HG02610 (cell line): ENCODE data around the gene SMOC2.
"Not testable (repeated sequence)": the region's sequence is repeated elsewhere in the genome, so short reads cannot be mapped to it uniquely, and the experiment has no call there.

ENCODE experiments used
- ATAC-seq: cut with Tn5 transposase; IDR thresholded peaks from one replicate; pipeline ENCODE4 v1.9.1; 2021; ENCODE audit warnings: mild to moderate bottlenecking, moderate library complexity; ENCODE audit not compliant: unreplicated experiment

SMOC2 gene

GRCh38 chr6:168598251-168599117, 157.5 kb downstream of the SMOC2 start:
- ATAC-seq = no peak

DNA sequence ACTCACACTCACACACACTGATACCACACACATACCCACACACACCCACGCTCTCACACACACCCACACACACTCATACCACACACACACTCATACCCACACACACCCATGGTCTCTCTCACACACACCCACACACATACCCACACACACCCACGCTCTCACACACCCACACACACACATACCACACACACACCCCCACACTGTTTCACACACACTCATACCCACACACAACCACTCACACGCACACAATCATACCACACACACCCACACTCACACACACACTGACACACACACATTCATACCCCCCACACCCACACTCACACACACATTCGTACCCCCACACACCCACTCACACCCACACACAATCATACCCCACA, 158.1 kb downstream of the SMOC2 start:
- no peak for ATAC-seq

- no peak for ATAC-seq
These were observed 158.9 kb downstream of the SMOC2 start for GRCh38 chr6:168599769-168600330.

GRCh38 chr6:168600381-168600780, 159.4 kb downstream of the SMOC2 start:
- ATAC-seq = no peak

DNA sequence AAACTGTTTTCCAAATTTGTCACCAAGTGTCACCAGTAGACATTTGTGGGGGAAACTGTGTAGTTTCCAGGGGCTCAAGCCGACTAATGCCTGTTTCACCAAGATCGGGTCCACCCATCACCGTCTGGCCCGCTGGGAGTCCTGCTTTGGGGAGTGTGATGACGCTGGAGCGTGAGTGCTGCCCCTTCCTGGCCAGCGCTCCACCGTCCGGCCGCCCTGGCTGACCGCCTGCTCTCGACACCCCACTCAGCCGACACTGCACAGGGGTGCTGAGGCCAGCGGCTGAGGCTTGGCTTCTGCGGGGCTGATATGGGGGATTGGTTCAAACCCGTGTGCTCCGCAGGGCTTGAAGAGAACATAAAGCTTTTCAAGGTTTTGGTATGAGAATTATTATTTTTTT, 160.1 kb downstream of the SMOC2 start:
- ATAC-seq = no peak

DNA sequence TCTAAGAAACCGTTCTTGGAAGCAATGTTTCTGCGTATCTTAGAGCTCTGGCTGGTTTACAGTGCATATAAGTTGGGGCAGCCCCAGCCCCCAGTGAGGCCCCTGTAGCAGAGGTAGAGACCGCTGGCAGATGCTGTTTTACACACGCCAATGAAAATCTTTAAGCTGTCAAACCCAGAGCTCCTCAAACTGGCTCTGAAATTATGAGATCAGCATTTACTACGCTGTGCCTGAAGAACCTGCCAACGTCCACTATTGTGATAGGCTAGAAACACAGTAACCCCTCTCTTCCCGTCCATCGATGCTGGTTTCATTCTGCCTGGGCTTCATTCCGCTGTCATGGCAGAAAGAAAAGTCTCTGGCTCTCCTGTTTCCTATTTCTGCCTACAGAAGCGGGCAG, 160.6 kb downstream of the SMOC2 start:
- ATAC-seq = no peak

DNA sequence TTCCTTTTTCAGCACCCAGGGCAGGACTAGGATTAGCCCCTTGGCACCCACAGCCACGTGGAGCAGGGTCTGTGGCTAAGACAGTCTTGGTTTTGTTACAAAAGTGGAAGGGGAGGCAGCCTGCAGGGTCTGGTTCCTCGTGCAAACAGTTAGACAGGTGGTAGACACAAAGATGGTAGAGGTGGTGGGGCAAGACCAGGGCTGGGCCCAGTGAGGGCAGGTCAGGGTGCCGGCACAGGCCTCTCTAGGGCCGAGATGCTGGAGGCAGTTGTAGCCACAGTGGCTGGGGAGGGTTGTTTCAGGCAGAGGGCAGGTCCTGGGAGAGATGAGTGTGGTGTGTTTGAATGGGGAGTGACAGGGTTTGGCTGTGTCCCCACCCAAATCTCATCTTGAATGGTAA, 161.6 kb downstream of the SMOC2 start:
- no peak for ATAC-seq

DNA sequence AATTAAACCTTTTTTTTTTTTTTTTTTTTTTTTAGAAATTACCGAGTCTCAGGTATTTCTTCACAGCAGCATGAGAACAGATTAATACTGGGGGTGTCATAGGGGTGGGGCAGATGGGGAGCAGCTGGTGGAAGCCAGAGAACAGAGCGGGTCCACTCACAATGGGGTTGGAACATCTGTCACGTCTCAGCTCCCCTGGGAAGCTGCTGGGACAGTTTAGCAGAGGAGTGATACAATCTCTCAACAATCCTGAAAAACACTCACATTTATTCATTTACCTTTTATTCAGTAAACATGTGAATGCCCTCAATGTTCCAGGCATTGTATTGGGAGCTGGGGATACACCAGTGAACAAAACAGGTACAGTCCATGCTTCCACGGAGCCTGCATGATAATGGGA, 162.2 kb downstream of the SMOC2 start:
- ATAC-seq = no peak

DNA sequence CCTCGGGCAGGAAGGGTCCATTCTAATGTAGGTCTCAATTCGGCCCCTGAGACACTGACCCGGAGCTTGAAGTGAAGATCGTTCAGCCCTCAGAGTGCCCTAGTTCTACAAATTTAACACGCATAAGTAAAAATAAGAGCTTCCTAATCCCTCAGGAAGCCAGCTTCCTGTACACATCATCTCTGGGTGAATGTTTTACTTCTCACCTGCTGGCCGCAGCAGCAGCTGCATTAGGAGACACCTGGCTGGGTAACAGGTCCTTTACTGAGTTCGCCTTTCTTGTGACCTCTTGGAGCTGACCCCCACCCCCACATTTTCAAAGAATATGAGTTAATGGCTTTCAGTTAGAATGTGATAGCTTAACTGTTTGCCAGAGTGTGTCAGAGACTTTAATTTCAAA, 165.0 kb downstream of the SMOC2 start:
- ATAC-seq = no peak

DNA sequence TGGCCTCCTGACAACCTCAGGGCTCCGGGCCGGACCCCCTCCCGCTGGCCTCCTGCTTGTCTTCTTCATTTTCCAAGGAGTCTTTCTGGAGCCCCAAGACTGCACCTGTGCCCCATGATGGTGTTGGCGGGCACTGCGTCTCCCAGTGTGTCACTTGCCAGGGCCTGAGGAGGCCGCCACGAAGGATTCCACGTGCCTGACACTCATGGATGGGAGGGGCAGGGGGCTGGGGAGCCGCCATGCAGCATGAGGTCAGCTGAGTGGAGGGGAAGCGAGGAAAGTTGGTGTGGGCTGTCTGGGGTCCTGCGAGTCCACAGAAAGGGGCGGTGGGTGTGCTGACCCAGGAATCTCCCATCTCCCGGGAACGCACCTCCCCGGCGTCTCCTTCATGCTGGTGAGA, 165.7 kb downstream of the SMOC2 start:
- no peak for ATAC-seq

DNA sequence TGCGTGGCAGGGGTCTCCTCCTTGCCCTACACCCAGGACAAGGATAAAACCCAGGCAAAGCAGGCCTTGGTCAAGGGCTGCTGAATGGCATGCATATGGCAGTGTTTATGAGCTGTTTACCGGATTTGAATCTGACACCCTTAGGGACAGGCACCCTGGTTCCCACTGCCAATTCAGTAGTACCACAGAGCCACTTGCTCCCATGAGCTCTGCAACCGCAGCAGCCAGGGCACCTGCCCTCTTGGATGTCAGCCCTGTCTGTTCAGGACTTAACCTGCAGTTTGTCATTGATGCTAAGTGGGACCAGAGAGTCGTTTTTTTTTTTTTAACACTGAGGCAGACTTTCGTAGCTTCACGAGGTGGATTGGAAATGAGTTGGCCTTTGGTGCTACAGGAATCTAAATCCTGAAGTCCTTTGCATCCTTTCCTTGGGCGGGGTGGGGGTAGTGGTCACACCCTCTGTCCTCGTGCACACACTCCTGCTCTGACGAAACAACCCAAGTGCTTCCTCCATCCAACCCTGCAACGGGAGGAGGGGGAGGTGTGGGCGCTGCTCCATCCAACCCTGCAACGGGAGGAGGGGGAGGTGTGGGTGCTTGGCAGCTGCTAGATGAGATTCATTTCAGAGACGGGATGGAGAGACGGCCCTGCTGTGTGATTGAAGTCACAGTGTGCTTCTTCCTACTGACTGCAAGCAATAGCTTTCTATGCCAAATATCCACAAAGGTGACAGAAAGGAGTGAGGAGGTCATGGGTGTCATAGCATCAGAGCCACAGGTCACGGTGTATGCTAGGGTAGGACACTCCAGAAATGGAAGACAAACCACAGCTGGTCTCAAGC, 166.5 kb downstream of the SMOC2 start:
- no peak for ATAC-seq

DNA sequence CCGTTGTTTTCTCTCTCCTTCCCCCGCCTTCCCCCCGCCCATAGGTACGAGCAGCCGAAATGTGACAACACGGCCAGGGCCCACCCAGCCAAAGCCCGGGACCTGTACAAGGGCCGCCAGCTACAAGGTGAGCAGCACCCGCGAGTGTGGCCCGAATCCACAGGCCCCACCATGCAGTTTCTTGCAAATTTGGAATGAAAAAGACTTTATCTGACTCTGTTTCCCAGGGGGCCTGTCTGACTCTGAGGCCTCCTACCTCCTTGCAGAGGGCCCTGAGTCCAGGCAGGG, 167.1 kb downstream of the SMOC2 start:
- no peak for ATAC-seq

- ATAC-seq = no peak
These were observed 168.2 kb downstream of the SMOC2 start for GRCh38 chr6:168609026-168609685.

DNA sequence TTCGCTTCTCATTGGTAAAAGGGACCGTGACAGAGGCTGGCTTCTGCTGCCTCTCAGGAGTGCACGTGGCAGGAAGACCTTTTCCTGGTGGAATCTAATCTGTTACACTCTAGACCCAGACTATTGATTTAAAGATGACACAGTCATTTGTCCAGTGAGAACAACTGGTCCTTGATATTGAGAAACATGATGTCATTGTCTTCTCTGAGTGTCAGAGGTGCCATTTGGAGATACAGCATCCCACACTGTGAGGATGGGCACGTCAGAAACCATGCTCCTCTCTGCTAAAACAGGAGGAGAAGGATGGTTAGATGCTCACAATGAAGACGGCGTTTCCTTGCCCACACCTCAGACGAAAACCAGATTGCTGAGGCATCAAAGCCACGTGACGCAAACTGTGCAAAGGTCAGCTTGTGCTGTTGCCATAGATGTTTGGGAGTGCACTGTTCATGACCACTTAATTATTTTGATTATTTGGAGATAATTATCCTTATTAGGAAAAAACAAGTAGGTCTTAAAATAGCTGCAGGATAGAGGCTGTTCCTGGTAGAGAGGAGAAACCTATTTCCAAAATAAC, 169.0 kb downstream of the SMOC2 start:
- no peak for ATAC-seq

DNA sequence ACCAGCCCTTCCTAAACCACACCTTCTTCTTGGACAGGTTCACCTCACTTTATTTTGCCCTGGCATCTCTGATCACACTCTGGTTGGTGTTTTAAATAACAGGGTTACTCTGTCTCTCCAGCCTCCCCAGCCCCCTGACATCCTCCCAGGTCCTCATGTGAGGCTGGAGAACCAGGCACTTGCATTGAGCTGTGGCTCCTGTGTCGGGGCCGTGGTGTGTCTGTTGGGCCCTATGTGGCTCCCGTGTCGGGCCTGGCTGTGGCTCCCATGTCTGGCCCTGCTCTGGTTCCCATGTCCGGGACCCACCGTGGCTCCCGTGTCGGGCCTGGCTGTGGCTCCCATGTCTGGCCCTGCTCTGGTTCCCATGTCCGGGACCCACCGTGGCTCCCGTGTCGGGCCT, 170.0 kb downstream of the SMOC2 start:
- ATAC-seq = not testable (repeated sequence)

- no peak for ATAC-seq
These were observed 170.7 kb downstream of the SMOC2 start for GRCh38 chr6:168611691-168612090.

DNA sequence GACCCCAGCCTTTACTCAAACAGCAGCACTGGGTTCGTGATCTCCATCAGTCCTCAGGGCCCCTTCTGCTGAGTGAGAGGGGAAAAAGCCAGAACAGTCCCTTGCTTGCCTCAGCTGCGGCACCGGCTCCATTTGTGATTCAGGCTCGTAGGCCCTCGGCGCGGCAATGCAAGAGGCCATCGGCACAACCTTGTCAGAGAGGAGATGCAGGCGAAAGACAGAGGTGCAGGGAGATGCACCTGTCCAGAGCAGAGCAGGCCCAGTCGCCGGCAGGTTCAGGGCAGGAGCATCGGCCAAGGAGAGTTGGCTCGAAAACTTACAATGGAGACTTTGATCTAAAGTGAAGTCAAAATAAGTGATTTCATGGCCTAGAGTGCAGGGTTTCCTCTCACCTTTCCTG, 171.6 kb downstream of the SMOC2 start:
- no peak for ATAC-seq

DNA sequence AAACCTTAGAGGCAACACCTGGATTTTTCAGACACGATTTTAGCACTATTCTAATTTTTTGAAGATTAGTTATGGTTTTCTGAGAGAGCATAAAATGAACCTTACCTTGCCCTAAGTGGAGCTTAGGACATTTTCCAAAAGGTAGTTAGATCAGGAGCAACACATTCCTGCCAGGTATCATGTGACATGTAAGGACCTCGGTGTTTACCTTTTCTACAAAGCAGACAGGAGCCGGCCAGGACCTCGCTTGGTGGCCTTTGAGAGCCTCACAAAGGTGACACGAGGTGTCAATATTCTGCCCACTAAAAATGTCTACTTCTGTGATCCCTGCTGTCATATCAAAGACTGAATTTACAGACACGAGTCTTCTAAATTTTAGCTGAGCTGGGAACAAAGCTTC, 174.9 kb downstream of the SMOC2 start:
- no peak for ATAC-seq

DNA sequence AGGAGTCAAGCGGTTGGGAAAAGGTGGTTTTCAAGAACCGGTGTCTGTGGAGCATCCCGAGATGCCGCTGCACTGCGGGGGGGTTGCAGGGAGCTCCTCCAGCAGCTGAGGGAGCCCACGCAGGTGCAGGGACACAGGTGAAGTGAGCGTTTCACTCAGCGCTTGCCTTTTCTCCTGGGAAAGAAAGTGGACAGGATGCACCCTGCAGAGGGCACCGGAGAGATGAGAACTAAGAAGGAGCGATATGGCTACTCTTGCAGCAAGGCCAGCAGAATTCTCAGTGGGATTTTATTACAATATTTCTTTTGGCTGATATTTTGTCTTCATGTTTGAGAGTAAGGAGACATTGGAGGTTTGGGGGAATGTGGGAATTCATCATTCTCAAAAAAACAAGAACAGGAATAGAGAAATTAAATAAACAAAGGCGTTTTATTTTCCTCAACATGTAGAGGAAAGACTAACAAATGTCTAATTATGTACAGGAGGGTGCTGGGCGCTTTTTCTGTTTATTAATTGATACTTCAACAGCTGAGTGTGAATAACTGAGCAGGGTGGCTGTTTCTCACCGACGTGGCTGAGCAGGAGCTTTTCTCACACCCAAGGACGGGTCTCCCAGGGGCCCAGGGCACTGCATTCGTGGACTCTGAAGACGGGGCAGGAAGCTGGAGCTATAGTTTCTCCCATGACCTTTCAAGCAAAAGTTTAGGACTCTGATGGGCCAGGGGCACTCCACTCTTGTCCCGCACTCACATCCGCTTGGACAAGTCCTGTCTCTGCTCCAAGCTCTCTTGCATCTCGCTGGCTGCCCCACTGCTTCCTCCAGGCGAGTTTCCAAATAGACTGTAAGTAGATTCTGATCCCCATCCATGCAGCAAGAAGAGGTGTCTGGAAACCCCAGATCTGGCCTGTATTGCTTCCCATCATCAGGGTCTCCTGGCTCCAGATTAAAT, 176.1 kb downstream of the SMOC2 start:
- no peak for ATAC-seq
